Stimulated activated memory B cell treated with anti-CD40 and anti-IgM and Interleukin-4, amounts not matched to agents 10 μg/mL and 1 μg/mL and 100 μg/mL, for 72 hours (primary cell): ENCODE data around the gene LIMCH1.

ENCODE experiments used
- ATAC-seq: fragments of 150-1000 bp; cut with Tn5 transposase; 2 replicates; pipeline ENCODE4 v1.10.0; 2021
- H3K27ac Mint-ChIP-seq: one replicate; pipeline ENCODE4 v1.8.0; 2022; ENCODE audit warnings: mild to moderate bottlenecking, mixed read lengths
- H3K27me3 Mint-ChIP-seq: one replicate; pipeline ENCODE4 v1.8.0; 2022; ENCODE audit warnings: mixed read lengths
- H3K36me3 Mint-ChIP-seq: one replicate; pipeline ENCODE4 v1.8.0; 2022; ENCODE audit warnings: mixed read lengths
- H3K4me1 Mint-ChIP-seq: one replicate; pipeline ENCODE4 v1.8.0; 2022; ENCODE audit warnings: mixed read lengths
- H3K4me3 Mint-ChIP-seq: one replicate; pipeline ENCODE4 v1.8.0; 2022; ENCODE audit warnings: mild to moderate bottlenecking, moderate library complexity, mixed read lengths
- H3K9me3 Mint-ChIP-seq: one replicate; pipeline ENCODE4 v1.8.0; 2022; ENCODE audit warnings: mixed read lengths

LIMCH1 gene

GRCh38 chr4:41540687-41541086 lies 2.7 kb downstream of the LIMCH1 start:
- H3K36me3 Mint-ChIP-seq: no peaks in the 10 kb centered on the region
- H3K27me3 Mint-ChIP-seq: no peaks in the 10 kb centered on the region
- no peaks in the 10 kb centered on the region for H3K4me1 Mint-ChIP-seq
- no peak overlapping the region for H3K27ac Mint-ChIP-seq
- no peak overlapping the region for H3K4me3 Mint-ChIP-seq
- H3K9me3 Mint-ChIP-seq: no peaks in the 10 kb centered on the region
- ATAC-seq: no peak

GRCh38 chr4:41541687-41542094 lies 3.7 kb downstream of the LIMCH1 start:
- Mint-ChIP-seq H3K36me3 (no peaks in the 10 kb centered on the region), H3K4me1 (no peaks in the 10 kb centered on the region), H3K27ac (no peak overlapping the region), H3K9me3 (no peaks in the 10 kb centered on the region), H3K27me3 (no peaks in the 10 kb centered on the region), H3K4me3 (no peak overlapping the region)
- ATAC-seq: no peak

- Mint-ChIP-seq H3K27me3 (no peaks in the 10 kb centered on the region), H3K27ac (no peak overlapping the region), H3K9me3 (no peaks in the 10 kb centered on the region), H3K36me3 (no peaks in the 10 kb centered on the region), H3K4me1 (no peaks in the 10 kb centered on the region), H3K4me3 (no peak overlapping the region)
- no peak for ATAC-seq
Observed at GRCh38 chr4:41542526-41543275, 4.7 kb downstream of the LIMCH1 start.

GRCh38 chr4:41545238-41545637 lies 7.3 kb downstream of the LIMCH1 start:
- Mint-ChIP-seq H3K4me1 (no peaks in the 10 kb centered on the region), H3K27ac (no peak overlapping the region), H3K36me3 (no peaks in the 10 kb centered on the region), H3K4me3 (no peak overlapping the region), H3K9me3 (no peaks in the 10 kb centered on the region), H3K27me3 (no peaks in the 10 kb centered on the region)
- no peak for ATAC-seq

- Mint-ChIP-seq H3K36me3 (no peaks in the 10 kb centered on the region), H3K27me3 (no peaks in the 10 kb centered on the region), H3K27ac (no peak overlapping the region), H3K4me3 (no peak overlapping the region), H3K9me3 (no peaks in the 10 kb centered on the region), H3K4me1 (no peaks in the 10 kb centered on the region)
- ATAC-seq: no peak
Observed at GRCh38 chr4:41546638-41547037, 8.7 kb downstream of the LIMCH1 start.

GRCh38 chr4:41548305-41548880 lies 10.4 kb downstream of the LIMCH1 start:
- Mint-ChIP-seq H3K9me3 (no peaks in the 10 kb centered on the region), H3K4me3 (no peak overlapping the region), H3K27me3 (no peaks in the 10 kb centered on the region), H3K4me1 (no peaks in the 10 kb centered on the region), H3K36me3 (no peaks in the 10 kb centered on the region), H3K27ac (no peak overlapping the region)
- no peak for ATAC-seq

GRCh38 chr4:41549478-41549877 lies 11.5 kb downstream of the LIMCH1 start:
- H3K4me1 Mint-ChIP-seq: no peaks in the 10 kb centered on the region
- H3K9me3 Mint-ChIP-seq: no peaks in the 10 kb centered on the region
- no peak overlapping the region for H3K4me3 Mint-ChIP-seq
- no peaks in the 10 kb centered on the region for H3K36me3 Mint-ChIP-seq
- H3K27me3 Mint-ChIP-seq: no peaks in the 10 kb centered on the region
- H3K27ac Mint-ChIP-seq: no peak overlapping the region
- ATAC-seq: no peak

- Mint-ChIP-seq H3K27me3 (no peaks in the 10 kb centered on the region), H3K36me3 (no peaks in the 10 kb centered on the region), H3K27ac (no peak overlapping the region), H3K9me3 (no peaks in the 10 kb centered on the region), H3K4me1 (no peaks in the 10 kb centered on the region), H3K4me3 (no peak overlapping the region)
- ATAC-seq: no peak
Observed at GRCh38 chr4:41550308-41550707, 12.4 kb downstream of the LIMCH1 start.

- H3K9me3 Mint-ChIP-seq: no peaks in the 10 kb centered on the region
- no peak overlapping the region for H3K27ac Mint-ChIP-seq
- ATAC-seq: no peak
- H3K4me3 Mint-ChIP-seq: no peak overlapping the region
- H3K4me1 Mint-ChIP-seq: no peaks in the 10 kb centered on the region
- H3K36me3 Mint-ChIP-seq: no peaks in the 10 kb centered on the region
- H3K27me3 Mint-ChIP-seq: no peaks in the 10 kb centered on the region
Observed at GRCh38 chr4:41551536-41551935, 13.6 kb downstream of the LIMCH1 start.

GRCh38 chr4:41554905-41555304 lies 16.9 kb downstream of the LIMCH1 start:
- no peaks in the 10 kb centered on the region for H3K27me3 Mint-ChIP-seq
- H3K4me3 Mint-ChIP-seq: no peak overlapping the region
- H3K27ac Mint-ChIP-seq: no peak overlapping the region
- H3K36me3 Mint-ChIP-seq: no peaks in the 10 kb centered on the region
- H3K9me3 Mint-ChIP-seq: peaks cover 3% of the 10 kb centered on the region
- no peaks in the 10 kb centered on the region for H3K4me1 Mint-ChIP-seq
- no peak for ATAC-seq

- Mint-ChIP-seq H3K36me3 (no peaks in the 10 kb centered on the region), H3K27ac (no peak overlapping the region), H3K9me3 (peaks cover 3% of the 10 kb centered on the region), H3K4me1 (no peaks in the 10 kb centered on the region), H3K4me3 (no peak overlapping the region), H3K27me3 (no peaks in the 10 kb centered on the region)
- no peak for ATAC-seq
Observed at GRCh38 chr4:41556526-41556925, 18.6 kb downstream of the LIMCH1 start.

GRCh38 chr4:41559940-41560516 lies 22.1 kb downstream of the LIMCH1 start:
- H3K4me1 Mint-ChIP-seq: no peaks in the 10 kb centered on the region
- no peak overlapping the region for H3K4me3 Mint-ChIP-seq
- no peak overlapping the region for H3K27ac Mint-ChIP-seq

GRCh38 chr4:41561244-41561643 lies 23.3 kb downstream of the LIMCH1 start:
- H3K4me3 Mint-ChIP-seq: no peak overlapping the region
- H3K4me1 Mint-ChIP-seq: no peaks in the 10 kb centered on the region
- no peaks in the 10 kb centered on the region for H3K27me3 Mint-ChIP-seq
- no peak overlapping the region for H3K27ac Mint-ChIP-seq
- no peaks in the 10 kb centered on the region for H3K36me3 Mint-ChIP-seq
- H3K9me3 Mint-ChIP-seq: peaks cover 3% of the 10 kb centered on the region
- ATAC-seq: no peak

More at GRCh38 chr4:41559940-41560516, 22.1 kb downstream of the LIMCH1 start:
- Mint-ChIP-seq H3K36me3 (no peaks in the 10 kb centered on the region), H3K9me3 (peaks cover 3% of the 10 kb centered on the region), H3K27me3 (no peaks in the 10 kb centered on the region)
- no peak for ATAC-seq

- no peak for ATAC-seq
- no peak overlapping the region for H3K4me3 Mint-ChIP-seq
- no peak overlapping the region for H3K27ac Mint-ChIP-seq
- no peaks in the 10 kb centered on the region for H3K36me3 Mint-ChIP-seq
- no peaks in the 10 kb centered on the region for H3K27me3 Mint-ChIP-seq
- H3K4me1 Mint-ChIP-seq: no peaks in the 10 kb centered on the region
- no peaks in the 10 kb centered on the region for H3K9me3 Mint-ChIP-seq
Observed at GRCh38 chr4:41567186-41567585, 29.2 kb downstream of the LIMCH1 start.

GRCh38 chr4:41568363-41568762 lies 30.4 kb downstream of the LIMCH1 start:
- H3K27me3 Mint-ChIP-seq: no peaks in the 10 kb centered on the region
- no peak overlapping the region for H3K27ac Mint-ChIP-seq
- no peak for ATAC-seq
- H3K4me1 Mint-ChIP-seq: no peaks in the 10 kb centered on the region
- H3K9me3 Mint-ChIP-seq: no peaks in the 10 kb centered on the region
- no peaks in the 10 kb centered on the region for H3K36me3 Mint-ChIP-seq
- H3K4me3 Mint-ChIP-seq: no peak overlapping the region

- H3K36me3 Mint-ChIP-seq: no peaks in the 10 kb centered on the region
- no peaks in the 10 kb centered on the region for H3K4me1 Mint-ChIP-seq
- H3K27ac Mint-ChIP-seq: no peak overlapping the region
- ATAC-seq: no peak
- no peak overlapping the region for H3K4me3 Mint-ChIP-seq
- no peaks in the 10 kb centered on the region for H3K27me3 Mint-ChIP-seq
- no peaks in the 10 kb centered on the region for H3K9me3 Mint-ChIP-seq
Observed at GRCh38 chr4:41569961-41570360, 32.0 kb downstream of the LIMCH1 start.
